ENCODE measurements around the gene GABBR1. TPM values are rescaled to one million over a fixed set of nuclear protein-coding genes. Genes with fewer than 3 reads are reported as not detected.
A peak's percentile ranks its signal among the peaks of the same experiment; 100 is the strongest.

Gene GABBR1
- total RNA-seq, 1 donor from 2014 or later, result 9.9 TPM

DNA sequence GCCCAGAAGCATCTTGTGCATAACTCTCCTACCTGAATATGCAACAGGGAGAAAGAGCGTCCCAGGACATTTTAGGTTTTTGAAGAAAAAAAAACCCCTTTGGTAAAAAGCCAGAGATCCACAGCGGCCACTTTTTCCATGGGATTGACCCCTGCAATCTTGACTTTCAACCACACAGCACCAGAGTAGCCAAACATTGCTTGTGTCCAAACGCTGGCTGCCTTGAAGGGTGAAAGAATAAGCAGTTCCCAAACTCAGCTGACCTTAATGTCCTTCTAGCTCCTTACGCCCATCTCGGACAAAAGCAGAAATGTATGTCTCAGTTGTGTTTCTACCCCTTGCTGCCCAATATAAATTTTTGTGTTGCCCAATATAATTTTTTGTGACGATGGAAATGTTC lies 22.7 kb upstream of the GABBR1 start:
- Histone ChIP-seq H3K9ac (ENCODE audit: low read depth in 1 of 3, low read length in 3 of 3) (no peak overlapping the region), H3K9me3 (ENCODE audit: control insufficient read depth in 3 of 3, low read length in 3 of 3) (no peaks in the 10 kb centered on the region), H3K4me1 (ENCODE audit: control insufficient read depth in 3 of 3, insufficient read depth in 3 of 3, low read length in 3 of 3) (no peaks in the 10 kb centered on the region), H3K4me3 (ENCODE audit: low read length in 3 of 3) (no peak overlapping the region), H3K36me3 (ENCODE audit: control insufficient read depth in 3 of 3, insufficient read depth in 3 of 3, low read length in 3 of 3) (no peaks in the 10 kb centered on the region), H3K27me3 (ENCODE audit: control insufficient read depth in 3 of 3, insufficient read depth in 3 of 3, low read length in 3 of 3) (peaks cover 0 to 7% (median 0%) of the 10 kb centered on the region in 3 donors), H3K27ac (ENCODE audit: low read depth, low read length) (no peak overlapping the region)

- Histone ChIP-seq H3K27me3 (ENCODE audit: control insufficient read depth in 3 of 3, insufficient read depth in 3 of 3, low read length in 3 of 3) (peaks cover 0 to 7% (median 0%) of the 10 kb centered on the region in 3 donors), H3K27ac (ENCODE audit: low read depth, low read length) (no peak overlapping the region), H3K4me1 (ENCODE audit: control insufficient read depth in 3 of 3, insufficient read depth in 3 of 3, low read length in 3 of 3) (peaks cover 4% of the 10 kb centered on the region in 3 donors), H3K36me3 (ENCODE audit: control insufficient read depth in 3 of 3, insufficient read depth in 3 of 3, low read length in 3 of 3) (no peaks in the 10 kb centered on the region), H3K4me3 (ENCODE audit: low read length in 3 of 3) (no peak overlapping the region), H3K9me3 (ENCODE audit: control insufficient read depth in 3 of 3, low read length in 3 of 3) (no peaks in the 10 kb centered on the region), H3K9ac (ENCODE audit: low read depth in 1 of 3, low read length in 3 of 3) (no peak overlapping the region)
Measured at GRCh38 chr6:29653452-29654038, 20.6 kb upstream of the GABBR1 start.

DNA sequence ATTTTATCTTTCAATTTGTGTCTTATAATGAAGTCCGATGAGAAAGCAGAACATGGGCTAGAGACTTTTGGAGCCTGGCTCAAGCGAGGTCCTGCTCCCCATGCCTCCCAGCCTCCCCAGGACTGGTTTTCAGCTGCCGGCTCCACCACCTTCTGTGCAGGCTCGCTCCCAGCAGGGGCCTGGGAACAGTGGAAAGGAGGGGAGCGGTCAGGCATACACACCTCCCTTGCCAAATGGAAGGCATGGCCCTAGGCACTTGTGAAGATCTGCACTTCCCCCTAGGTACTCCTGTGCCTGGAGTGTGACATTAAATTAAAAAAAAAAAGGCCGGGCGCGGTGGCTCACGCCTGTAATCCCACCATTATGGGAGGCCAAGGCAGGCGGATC lies 19.2 kb upstream of the GABBR1 start:
- H3K4me1 ChIP-seq (ENCODE audit: control insufficient read depth in 3 of 3, insufficient read depth in 3 of 3, low read length in 3 of 3), result peaks cover 4% of the 10 kb centered on the region in 3 donors
- H3K9me3 ChIP-seq (ENCODE audit: control insufficient read depth in 3 of 3, low read length in 3 of 3), result no peaks in the 10 kb centered on the region
- no peak overlapping the region for H3K9ac ChIP-seq (ENCODE audit: low read depth in 1 of 3, low read length in 3 of 3)
- no peaks in the 10 kb centered on the region for H3K36me3 ChIP-seq (ENCODE audit: control insufficient read depth in 3 of 3, insufficient read depth in 3 of 3, low read length in 3 of 3)
- no peak overlapping the region for H3K4me3 ChIP-seq (ENCODE audit: low read length in 3 of 3)
- H3K27ac ChIP-seq (ENCODE audit: low read depth, low read length), result no peak overlapping the region
- H3K27me3 ChIP-seq (ENCODE audit: control insufficient read depth in 3 of 3, insufficient read depth in 3 of 3, low read length in 3 of 3), result peaks cover 0 to 6% (median 0%) of the 10 kb centered on the region in 3 donors

GRCh38 chr6:29651413-29652197 lies 18.6 kb upstream of the GABBR1 start:
- H3K9me3 ChIP-seq (ENCODE audit: control insufficient read depth in 3 of 3, low read length in 3 of 3), result no peaks in the 10 kb centered on the region
- no peak overlapping the region for H3K9ac ChIP-seq (ENCODE audit: low read depth in 1 of 3, low read length in 3 of 3)
- H3K27ac ChIP-seq (ENCODE audit: low read depth, low read length), result no peak overlapping the region
- peaks cover 0 to under 1% (median 0%) of the 10 kb centered on the region in 3 donors for H3K27me3 ChIP-seq (ENCODE audit: control insufficient read depth in 3 of 3, insufficient read depth in 3 of 3, low read length in 3 of 3)
- no peak overlapping the region for H3K4me3 ChIP-seq (ENCODE audit: low read length in 3 of 3)
- H3K4me1 ChIP-seq (ENCODE audit: control insufficient read depth in 3 of 3, insufficient read depth in 3 of 3, low read length in 3 of 3), result peaks cover 4% of the 10 kb centered on the region in 3 donors
- no peaks in the 10 kb centered on the region for H3K36me3 ChIP-seq (ENCODE audit: control insufficient read depth in 3 of 3, insufficient read depth in 3 of 3, low read length in 3 of 3)

DNA sequence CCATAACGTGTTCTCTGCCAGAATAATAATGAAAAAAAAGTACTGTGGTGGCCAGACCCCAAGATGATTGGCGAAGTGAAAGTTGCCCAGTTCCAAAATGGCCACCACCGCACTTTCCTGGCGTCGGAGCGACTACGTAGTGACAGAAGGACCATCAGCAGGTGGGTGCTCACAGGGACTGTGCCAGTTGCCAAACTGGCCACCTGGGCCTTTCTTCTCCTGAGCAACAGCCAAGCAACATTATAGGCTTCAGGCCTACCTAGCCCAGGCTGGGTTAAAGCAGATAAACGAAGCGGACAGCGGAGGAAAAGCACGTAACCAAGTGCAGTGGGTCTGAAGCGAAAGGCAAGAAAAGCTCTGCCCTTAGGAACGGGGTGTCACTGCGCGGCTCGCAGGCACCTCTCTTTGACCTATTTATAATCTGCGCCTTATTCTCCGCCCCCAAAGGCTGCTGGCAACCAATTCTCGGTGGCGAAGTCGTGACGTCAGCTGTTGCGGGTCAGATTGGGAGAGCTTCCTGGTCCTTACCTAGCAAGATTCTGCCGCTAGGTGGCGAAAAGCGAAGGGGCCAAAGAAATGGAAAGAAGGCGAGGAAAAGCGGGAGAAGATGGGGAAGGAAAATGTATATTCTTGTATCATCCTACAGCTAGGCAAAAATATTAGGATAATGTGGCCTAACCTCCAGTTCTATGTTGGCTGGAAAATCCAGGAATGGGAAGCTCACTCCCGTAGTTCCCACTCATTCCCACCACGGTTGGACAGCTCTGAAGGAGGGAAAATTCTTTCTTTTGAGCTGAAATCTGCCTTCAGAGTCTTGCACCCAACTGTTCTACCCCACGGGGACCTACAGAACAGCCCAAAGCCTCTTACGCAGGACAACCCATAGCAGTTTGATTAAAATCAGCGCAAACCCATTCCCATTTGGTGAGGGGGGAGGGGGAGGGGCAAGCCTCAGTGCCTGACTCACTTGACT lies 17.0 kb upstream of the GABBR1 start:
- Histone ChIP-seq H3K4me1 (ENCODE audit: control insufficient read depth in 3 of 3, insufficient read depth in 3 of 3, low read length in 3 of 3) (peaks cover 4% of the 10 kb centered on the region in 3 donors), H3K4me3 (ENCODE audit: low read length in 3 of 3) (peak overlapping the region; percentile 91 to 99 (median 95)), H3K9me3 (ENCODE audit: control insufficient read depth in 3 of 3, low read length in 3 of 3) (no peaks in the 10 kb centered on the region), H3K27me3 (ENCODE audit: control insufficient read depth in 3 of 3, insufficient read depth in 3 of 3, low read length in 3 of 3) (no peaks in the 10 kb centered on the region), H3K27ac (ENCODE audit: low read depth, low read length) (peak overlapping the region; percentile 93), H3K9ac (ENCODE audit: low read depth in 1 of 3, low read length in 3 of 3) (peak overlapping the region; percentile 94 to 98 (median 95)), H3K36me3 (ENCODE audit: control insufficient read depth in 3 of 3, insufficient read depth in 3 of 3, low read length in 3 of 3) (no peaks in the 10 kb centered on the region)

- Histone ChIP-seq H3K4me1 (ENCODE audit: control insufficient read depth in 3 of 3, insufficient read depth in 3 of 3, low read length in 3 of 3) (peaks cover 4% of the 10 kb centered on the region in 3 donors), H3K36me3 (ENCODE audit: control insufficient read depth in 3 of 3, insufficient read depth in 3 of 3, low read length in 3 of 3) (no peaks in the 10 kb centered on the region), H3K9ac (ENCODE audit: low read depth in 1 of 3, low read length in 3 of 3) (no peak overlapping the region), H3K27me3 (ENCODE audit: control insufficient read depth in 3 of 3, insufficient read depth in 3 of 3, low read length in 3 of 3) (no peaks in the 10 kb centered on the region), H3K27ac (ENCODE audit: low read depth, low read length) (no peak overlapping the region), H3K9me3 (ENCODE audit: control insufficient read depth in 3 of 3, low read length in 3 of 3) (no peaks in the 10 kb centered on the region), H3K4me3 (ENCODE audit: low read length in 3 of 3) (no peak overlapping the region)
Measured at GRCh38 chr6:29647927-29648642, 15.1 kb upstream of the GABBR1 start.

GRCh38 chr6:29641430-29642148 lies 8.6 kb upstream of the GABBR1 start:
- Histone ChIP-seq H3K9me3 (ENCODE audit: control insufficient read depth in 3 of 3, low read length in 3 of 3) (no peaks in the 10 kb centered on the region), H3K27ac (ENCODE audit: low read depth, low read length) (no peak overlapping the region), H3K4me1 (ENCODE audit: control insufficient read depth in 3 of 3, insufficient read depth in 3 of 3, low read length in 3 of 3) (no peaks in the 10 kb centered on the region), H3K4me3 (ENCODE audit: low read length in 3 of 3) (no peak overlapping the region), H3K36me3 (ENCODE audit: control insufficient read depth in 3 of 3, insufficient read depth in 3 of 3, low read length in 3 of 3) (no peaks in the 10 kb centered on the region), H3K27me3 (ENCODE audit: control insufficient read depth in 3 of 3, insufficient read depth in 3 of 3, low read length in 3 of 3) (no peaks in the 10 kb centered on the region), H3K9ac (ENCODE audit: low read depth in 1 of 3, low read length in 3 of 3) (no peak overlapping the region)

DNA sequence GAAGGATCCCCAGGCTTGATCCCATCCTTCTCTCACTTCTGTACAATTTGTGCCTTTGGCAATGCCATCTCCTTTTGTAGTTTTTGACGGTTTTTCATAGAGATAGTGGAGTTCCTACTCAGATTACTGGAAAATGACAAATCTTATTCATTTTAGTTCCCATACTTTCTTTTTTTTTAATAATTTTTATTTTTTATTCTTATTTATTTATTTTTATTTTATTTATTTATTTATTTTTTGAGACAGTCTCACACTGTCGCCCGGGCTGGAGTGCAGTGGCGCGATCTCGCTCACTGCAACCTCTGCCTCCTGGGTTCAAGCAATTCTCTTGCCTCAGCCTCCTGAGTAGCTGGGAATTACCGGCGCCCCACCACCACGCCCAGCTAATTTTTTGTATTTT lies 4.3 kb upstream of the GABBR1 start:
- Histone ChIP-seq H3K9ac (ENCODE audit: low read depth in 1 of 3, low read length in 3 of 3) (no peak overlapping the region), H3K27ac (ENCODE audit: low read depth, low read length) (no peak overlapping the region), H3K4me3 (ENCODE audit: low read length in 3 of 3) (no peak overlapping the region), H3K27me3 (ENCODE audit: control insufficient read depth in 3 of 3, insufficient read depth in 3 of 3, low read length in 3 of 3) (peaks cover under 1 to 4% (median 4%) of the 10 kb centered on the region in 3 donors), H3K9me3 (ENCODE audit: control insufficient read depth in 3 of 3, low read length in 3 of 3) (no peaks in the 10 kb centered on the region), H3K4me1 (ENCODE audit: control insufficient read depth in 3 of 3, insufficient read depth in 3 of 3, low read length in 3 of 3) (peaks cover 5 to 6% (median 6%) of the 10 kb centered on the region in 3 donors), H3K36me3 (ENCODE audit: control insufficient read depth in 3 of 3, insufficient read depth in 3 of 3, low read length in 3 of 3) (no peaks in the 10 kb centered on the region)

GRCh38 chr6:29633534-29633905 lies 537 bp upstream of the GABBR1 start:
- H3K4me1 ChIP-seq (ENCODE audit: control insufficient read depth in 3 of 3, insufficient read depth in 3 of 3, low read length in 3 of 3), result peaks cover 16 to 22% (median 17%) of the 10 kb centered on the region in 3 donors
- H3K9ac ChIP-seq (ENCODE audit: low read depth in 1 of 3, low read length in 3 of 3), result peak overlapping the region in 2 of 3 donors; percentile 5 to 47
- H3K36me3 ChIP-seq (ENCODE audit: control insufficient read depth in 3 of 3, insufficient read depth in 3 of 3, low read length in 3 of 3), result no peaks in the 10 kb centered on the region
- peak overlapping the region; percentile 49 to 75 (median 71) for H3K4me3 ChIP-seq (ENCODE audit: low read length in 3 of 3)
- no peak overlapping the region for H3K27ac ChIP-seq (ENCODE audit: low read depth, low read length)
- no peaks in the 10 kb centered on the region for H3K9me3 ChIP-seq (ENCODE audit: control insufficient read depth in 3 of 3, low read length in 3 of 3)
- H3K27me3 ChIP-seq (ENCODE audit: control insufficient read depth in 3 of 3, insufficient read depth in 3 of 3, low read length in 3 of 3), result peaks cover 17 to 30% (median 28%) of the 10 kb centered on the region in 3 donors

Data from skeletal muscle tissue (tissue), 4 donors.